Measurements from ENCODE around the gene FGFR4. TPM values are rescaled to one million over a fixed set of nuclear protein-coding genes. Genes with fewer than 3 reads are reported as not detected.

Gene FGFR4
- total and polyA plus RNA-seq, 2 donors from 2014 or later, result 50.2 to 72.6 TPM

GRCh38 chr5:177084175-177084574 is 2.5 kb upstream of the FGFR4 start:
- Histone ChIP-seq H3K36me3 (ENCODE audit: control insufficient read depth in 2 of 3, insufficient read depth in 3 of 3, low read length in 3 of 3) (no peaks in the 10 kb centered on the region), H3K4me3 (ENCODE audit: low read length in 3 of 3) (no peak overlapping the region), H3K27ac (ENCODE audit: low read depth in 2 of 2, low read length in 2 of 2) (no peak overlapping the region), H3K9me3 (ENCODE audit: control insufficient read depth in 2 of 3, insufficient read depth in 1 of 3, low read length in 3 of 3) (no peaks in the 10 kb centered on the region), H3K27me3 (ENCODE audit: control insufficient read depth, insufficient read depth, low read length) (no peaks in the 10 kb centered on the region), H3K4me1 (ENCODE audit: control insufficient read depth in 2 of 3, insufficient read depth in 2 of 3, low read depth in 1 of 3, low read length in 3 of 3) (peaks cover 2 to 10% (median 10%) of the 10 kb centered on the region in 3 donors), H3K9ac (ENCODE audit: low read length in 3 of 3) (no peak overlapping the region)
- FAIRE-seq, result no peak
- TF ChIP-seq CTCF (IDR thresholded peaks at IDR 0.05; ENCODE audit: borderline replicate concordance, extremely low read depth, insufficient read depth), result no peak
- intact Hi-C loops (cut with DNase I), result no loop called here
- DNase-seq, result no peak

GRCh38 chr5:177085985-177086653 is 596 bp upstream of the FGFR4 start:
- Histone ChIP-seq H3K27me3 (ENCODE audit: control insufficient read depth, insufficient read depth, low read length) (no peaks in the 10 kb centered on the region), H3K27ac (ENCODE audit: low read depth in 2 of 2, low read length in 2 of 2) (peak overlapping the region; percentile 7 to 18), H3K4me3 (ENCODE audit: low read length in 3 of 3) (no peak overlapping the region), H3K9ac (ENCODE audit: low read length in 3 of 3) (no peak overlapping the region), H3K9me3 (ENCODE audit: control insufficient read depth in 2 of 3, insufficient read depth in 1 of 3, low read length in 3 of 3) (no peaks in the 10 kb centered on the region), H3K36me3 (ENCODE audit: control insufficient read depth in 2 of 3, insufficient read depth in 3 of 3, low read length in 3 of 3) (peaks cover 0 to 1% (median 0%) of the 10 kb centered on the region in 3 donors), H3K4me1 (ENCODE audit: control insufficient read depth in 2 of 3, insufficient read depth in 2 of 3, low read depth in 1 of 3, low read length in 3 of 3) (peaks cover 2 to 19% (median 11%) of the 10 kb centered on the region in 3 donors)
- no peak for FAIRE-seq
- peak in 2 of 5 donors; percentile 12 to 48 for DNase-seq
- no peak for TF ChIP-seq CTCF (IDR thresholded peaks at IDR 0.05; ENCODE audit: borderline replicate concordance, extremely low read depth, insufficient read depth)
- intact Hi-C loops (cut with DNase I), result no loop called here

GRCh38 chr5:177087398-177088005 is 787 bp downstream of the FGFR4 start:
- Histone ChIP-seq H3K27me3 (ENCODE audit: control insufficient read depth, insufficient read depth, low read length) (no peaks in the 10 kb centered on the region), H3K27ac (ENCODE audit: low read depth in 2 of 2, low read length in 2 of 2) (peak overlapping the region; percentile 67 to 76), H3K4me1 (ENCODE audit: control insufficient read depth in 2 of 3, insufficient read depth in 2 of 3, low read depth in 1 of 3, low read length in 3 of 3) (peaks cover 2 to 19% (median 11%) of the 10 kb centered on the region in 3 donors), H3K9ac (ENCODE audit: low read length in 3 of 3) (peak overlapping the region in 2 of 3 donors; percentile 39 to 58), H3K36me3 (ENCODE audit: control insufficient read depth in 2 of 3, insufficient read depth in 3 of 3, low read length in 3 of 3) (peaks cover 0 to 3% (median 0%) of the 10 kb centered on the region in 3 donors), H3K9me3 (ENCODE audit: control insufficient read depth in 2 of 3, insufficient read depth in 1 of 3, low read length in 3 of 3) (no peaks in the 10 kb centered on the region), H3K4me3 (ENCODE audit: low read length in 3 of 3) (peak overlapping the region; percentile 48 to 78 (median 73))
- DNase-seq (no peak), FAIRE-seq (no peak)
- no peak for TF ChIP-seq CTCF (IDR thresholded peaks at IDR 0.05; ENCODE audit: borderline replicate concordance, extremely low read depth, insufficient read depth)
- intact Hi-C loops (cut with DNase I), result no loop called here
